ENCODE results near the gene TEDC2. TPM values are rescaled to one million over a fixed set of nuclear protein-coding genes. Genes with fewer than 3 reads are reported as not detected.

Gene TEDC2
- total and polyA plus RNA-seq, 2 of the 8 experiments (the other 6 are each of a cell fraction or from before 2014, with no cell fraction given), result 54.6 to 55.6 TPM

- TF ChIP-seq PHF8 (conservative IDR thresholded peaks at IDR 0.05; ENCODE audit: low read depth, low read length), result peak; percentile 74
- peak; percentile 75; the same call in 1 of the 2 replicates for TF ChIP-seq SP4 (IDR thresholded peaks at IDR 0.05; ENCODE audit: low read length)
- TF ChIP-seq POLR2A (IDR thresholded peaks at IDR 0.05; ENCODE audit: control extremely low read depth in 1 of 2, low read depth in 2 of 2, low read length in 2 of 2), result peak in 1 of 2 experiments; percentile 52; a peak in 1 of 3 replicates
- peak; percentile 51 to 56; a peak in 1 of 4 replicates for TF ChIP-seq HDAC2 (IDR thresholded peaks at IDR 0.05; ENCODE audit: borderline replicate concordance in 1 of 2, low read depth in 2 of 2, low read length in 2 of 2)
- no peak for TF ChIP-seq SIRT6 (IDR thresholded peaks at IDR 0.05; ENCODE audit: low read length)
- TF ChIP-seq TAF7 (optimal IDR thresholded peaks at IDR 0.05; ENCODE audit: borderline replicate concordance, low read depth, low read length), result peak; percentile 31
- TF ChIP-seq SIX5 (IDR thresholded peaks at IDR 0.05; ENCODE audit: low read depth, low read length), result no peak
- TF ChIP-seq KDM4A (IDR thresholded peaks at IDR 0.05; ENCODE audit: low read depth, low read length, severe bottlenecking), result peak; percentile 45
- no peak for TF ChIP-seq RFX5 (IDR thresholded peaks at IDR 0.05; ENCODE audit: borderline replicate concordance, low read depth, low read length)
- peak; percentile 53 for TF ChIP-seq NRF1 (IDR thresholded peaks at IDR 0.05; ENCODE audit: low read depth, low read length)
- no peak for TF ChIP-seq FOSL1 (IDR thresholded peaks at IDR 0.05; ENCODE audit: insufficient read depth, low read depth, low read length)
- no peak for TF ChIP-seq EGR1 (IDR thresholded peaks at IDR 0.05; ENCODE audit: borderline replicate concordance, low read depth, low read length)
- TF ChIP-seq MAX (IDR thresholded peaks at IDR 0.05), result peak; percentile 75; the same call in 1 of the 2 replicates
- no peak for TF ChIP-seq EP300 (IDR thresholded peaks at IDR 0.05; ENCODE audit: borderline replicate concordance in 1 of 2, low read depth in 2 of 2, low read length in 2 of 2)
- TF ChIP-seq TEAD4 (IDR thresholded peaks at IDR 0.05; ENCODE audit: low read depth, low read length), result no peak
- peak; percentile 51; the same call in 1 of the 2 replicates for TF ChIP-seq SP1 (IDR thresholded peaks at IDR 0.05; ENCODE audit: low read depth, low read length)
- no peak for TF ChIP-seq CBX5 (IDR thresholded peaks at IDR 0.05; ENCODE audit: low read depth, low read length)
- TF ChIP-seq SIN3A (conservative IDR thresholded peaks at IDR 0.05 in 1 of 2, IDR thresholded peaks at IDR 0.05 in 1 of 2; ENCODE audit: low read depth in 1 of 2, low read length in 2 of 2), result peak; percentile 46 to 81; a peak in 1 of 4 replicates
- no peak for TF ChIP-seq JUN (IDR thresholded peaks at IDR 0.05; ENCODE audit: low read depth, low read length)
- no peak for TF ChIP-seq YY1 (IDR thresholded peaks at IDR 0.05; ENCODE audit: low read depth, low read length)
- no peak for TF ChIP-seq CEBPB (IDR thresholded peaks at IDR 0.05; ENCODE audit: low read depth, low read length)
- no peak for TF ChIP-seq GTF2F1 (IDR thresholded peaks at IDR 0.05; ENCODE audit: borderline replicate concordance, low read depth, low read length)
Observed at GRCh38 chr16:2459647-2460390, at the start of gene TEDC2 (continued).
